Uterus (tissue), 2 donors: ENCODE data around the gene ANKRD29.

Source experiments
- POLR2A ChIP-seq, 2 donors: fragments of 450-650 bp; IDR thresholded peaks; one replicate each; pipeline ENCODE4 v1.6.1; 2016; ENCODE audit warnings: antibody characterized with exemption in 2 of 2, mild to moderate bottlenecking in 1 of 2, moderate library complexity in 1 of 2
- TF ChIP-seq, protein P1 (sequence below), 4 experiments: fragments of 200-600 bp in 2 of 4; fragments of 450-650 bp in 2 of 4; sonication (generic) in 2 of 4; IDR thresholded peaks; one replicate each; pipeline ENCODE4 v1.5.1; 2016 to 2019; ENCODE audit warnings: antibody characterized with exemption in 4 of 4, mild to moderate bottlenecking in 2 of 4, moderate library complexity in 1 of 4

DNA sequence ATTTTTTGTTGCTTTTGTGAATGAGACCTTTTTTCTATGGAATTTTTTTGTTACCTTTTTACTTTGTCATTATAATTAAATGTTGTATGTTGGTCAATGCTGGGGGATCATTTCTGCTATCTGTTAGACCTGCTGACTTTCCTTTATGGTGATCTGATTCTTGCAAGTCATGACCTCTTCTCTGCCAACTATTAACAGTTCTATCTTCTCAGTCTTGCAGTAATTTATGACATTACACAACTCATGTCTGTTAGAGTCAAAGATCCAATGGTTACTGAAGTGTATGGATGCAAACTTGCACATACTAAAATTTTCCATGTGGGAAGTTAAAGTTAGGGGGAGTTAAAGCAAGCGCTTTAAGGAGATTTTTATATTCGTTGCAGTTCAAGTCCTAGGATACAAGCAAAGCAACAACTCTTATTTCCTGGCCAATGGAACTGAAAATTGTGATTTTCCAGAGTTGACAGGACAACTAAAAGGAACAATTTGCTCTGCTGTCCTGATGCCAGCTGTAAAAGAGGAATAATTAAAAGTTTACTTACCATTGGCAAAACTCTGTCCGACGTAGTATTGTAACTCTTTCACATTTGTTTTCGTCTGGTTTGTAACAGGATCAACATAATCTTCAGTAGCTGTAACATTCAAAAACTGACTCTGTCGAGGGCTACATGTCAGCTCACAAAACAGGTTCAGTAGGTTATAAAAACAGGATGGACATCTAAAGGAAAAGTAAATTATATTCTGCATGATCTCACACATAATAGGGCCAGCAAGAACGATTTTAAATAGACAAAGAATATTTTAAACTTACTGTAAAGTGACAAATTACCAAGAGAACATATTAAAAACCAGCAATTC is 94.2 kb downstream of the ANKRD29 start:
- TF ChIP-seq, protein P1, sequence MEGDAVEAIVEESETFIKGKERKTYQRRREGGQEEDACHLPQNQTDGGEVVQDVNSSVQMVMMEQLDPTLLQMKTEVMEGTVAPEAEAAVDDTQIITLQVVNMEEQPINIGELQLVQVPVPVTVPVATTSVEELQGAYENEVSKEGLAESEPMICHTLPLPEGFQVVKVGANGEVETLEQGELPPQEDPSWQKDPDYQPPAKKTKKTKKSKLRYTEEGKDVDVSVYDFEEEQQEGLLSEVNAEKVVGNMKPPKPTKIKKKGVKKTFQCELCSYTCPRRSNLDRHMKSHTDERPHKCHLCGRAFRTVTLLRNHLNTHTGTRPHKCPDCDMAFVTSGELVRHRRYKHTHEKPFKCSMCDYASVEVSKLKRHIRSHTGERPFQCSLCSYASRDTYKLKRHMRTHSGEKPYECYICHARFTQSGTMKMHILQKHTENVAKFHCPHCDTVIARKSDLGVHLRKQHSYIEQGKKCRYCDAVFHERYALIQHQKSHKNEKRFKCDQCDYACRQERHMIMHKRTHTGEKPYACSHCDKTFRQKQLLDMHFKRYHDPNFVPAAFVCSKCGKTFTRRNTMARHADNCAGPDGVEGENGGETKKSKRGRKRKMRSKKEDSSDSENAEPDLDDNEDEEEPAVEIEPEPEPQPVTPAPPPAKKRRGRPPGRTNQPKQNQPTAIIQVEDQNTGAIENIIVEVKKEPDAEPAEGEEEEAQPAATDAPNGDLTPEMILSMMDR (IDR thresholded peaks at IDR 0.05): no peak
- no peak for TF ChIP-seq POLR2A (IDR thresholded peaks at IDR 0.05)
